H1 (cell line): ENCODE results near the gene SLC23A3. TPM values are rescaled to one million over a fixed set of nuclear protein-coding genes. Genes with fewer than 3 reads are reported as not detected.

Source experiments
- CREB1 ChIP-seq: IDR thresholded peaks from 2 replicates; pipeline ENCODE4 v1.6.1; 2012; ENCODE audit warnings: inconsistent platforms
- GABPA ChIP-seq: IDR thresholded peaks from 2 replicates; pipeline ENCODE4 v1.6.1; 2011; ENCODE audit warnings: mild to moderate bottlenecking, low read length, moderate library complexity, borderline replicate concordance; ENCODE audit not compliant: insufficient read depth
- JUND ChIP-seq: IDR thresholded peaks from 2 replicates; pipeline ENCODE4 v1.6.1; 2011; ENCODE audit warnings: mild to moderate bottlenecking, improper control_type of control experiment, low read length
- SIN3A ChIP-seq, 2 experiments: IDR thresholded peaks in 1 of 2; conservative IDR thresholded peaks in 1 of 2; 2 replicates each; pipeline ENCODE4 v1.6.1; 2011 to 2012; ENCODE audit warnings: low read length in 2 of 2, improper control_type of control experiment in 1 of 2, low read depth in 1 of 2, mild to moderate bottlenecking in 1 of 2
- TEAD4 ChIP-seq: IDR thresholded peaks from 2 replicates; pipeline ENCODE4 v1.6.1; 2012; ENCODE audit warnings: low read depth, low read length, inconsistent platforms, mixed read lengths
- YY1 ChIP-seq: IDR thresholded peaks from 2 replicates; pipeline ENCODE4 v1.6.1; 2011; ENCODE audit warnings: low read depth, mild to moderate bottlenecking, low read length
- polyA plus RNA-seq, 7 experiments: library from polyadenylated mRNA; depleted of rRNA in 3 of 7; stranded (reverse) in 5 of 7; unstranded in 2 of 7; fragments of >200 nt in 5 of 7; fragments of 200-250 nt in 2 of 7; gene quantifications; 1 replicate in 5 of 7; 2 replicates in 1 of 7; 4 replicates in 1 of 7; pipeline versions ENCODE4 v1.2.1 to v1.2.3, GENCODE V29; 2011 to 2013; ENCODE audit warnings: missing spikeins in 2 of 7, mixed read lengths in 2 of 7
- total RNA-seq: library from RNA; stranded (reverse); fragmentation: NEBNext Ultra II Directional; extraction: Animal tissue kit (Norgen Biotek cat#: 25700); gene quantifications from 2 replicates; pipeline ENCODE4 v1.2.1, GENCODE V29; 2021

Gene SLC23A3
- total and polyA plus RNA-seq, 2 of the 8 experiments (the other 6 are each of a cell fraction or from before 2014, with no cell fraction given), result 0.35 to 0.84 TPM

DNA sequence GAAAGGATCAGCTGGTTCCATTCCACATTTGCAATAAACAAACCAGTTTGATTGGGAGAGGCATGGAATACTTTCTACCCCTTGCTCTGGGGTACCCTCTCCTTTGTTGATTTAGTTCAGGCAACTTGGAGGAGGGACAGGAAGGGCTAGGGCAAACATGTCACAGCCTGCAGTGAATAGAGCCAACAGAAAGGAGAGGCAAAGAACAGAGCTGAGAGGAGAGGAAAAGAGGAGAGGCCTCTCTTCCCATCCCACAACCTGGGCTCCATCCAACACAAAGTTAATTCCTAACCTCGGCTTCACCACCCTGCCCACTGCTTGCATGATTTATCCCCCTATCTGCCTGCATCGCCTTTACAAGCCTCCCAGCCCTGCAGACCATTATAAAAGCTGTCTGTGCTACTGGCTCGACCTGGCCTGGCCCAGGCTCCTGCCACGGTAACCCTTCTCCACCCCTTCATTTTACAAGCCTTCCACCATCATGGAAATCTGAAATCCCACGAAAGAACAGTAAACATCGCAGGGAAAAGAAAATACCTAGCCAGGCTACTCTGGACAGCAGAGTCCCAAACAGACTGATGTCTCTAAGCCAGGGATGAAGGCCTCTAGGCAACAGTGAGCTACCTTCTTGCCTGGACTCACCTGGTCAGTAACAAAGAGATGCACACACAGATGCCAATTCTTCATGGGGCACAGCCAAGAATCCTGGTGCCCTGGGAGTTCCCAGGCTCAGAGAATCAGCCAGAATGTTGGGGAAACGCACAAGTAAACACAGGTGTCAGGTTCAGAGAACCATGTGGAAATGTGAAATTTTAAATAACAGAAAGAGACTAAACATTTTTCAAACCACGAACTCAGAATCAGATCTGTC lies 52.8 kb downstream of the SLC23A3 start (continued):
- no peak for TF ChIP-seq YY1
- no peak for TF ChIP-seq CREB1
- TF ChIP-seq GABPA, result no peak
- no peak for TF ChIP-seq TEAD4
- no peak for TF ChIP-seq JUND
- TF ChIP-seq SIN3A (conservative IDR thresholded peaks at IDR 0.05 in 1 of 2, IDR thresholded peaks at IDR 0.05 in 1 of 2; ENCODE audit: low read depth in 1 of 2, low read length in 2 of 2), result no peak
